Fibroblast of pulmonary artery (primary cell): ENCODE data around the gene PTBP2.
"Not testable (repeated sequence)": the region's sequence is repeated elsewhere in the genome, so short reads cannot be mapped to it uniquely, and the experiment has no call there.

Experiments
- DNase-seq: peaks from one replicate; pipeline ENCODE4 v3.0.0-alpha.2; 2010; ENCODE audit warnings: low read depth
- H3K4me3 ChIP-seq: replicated peaks from 2 replicates; pipeline ENCODE4 v1.5.1; 2011; ENCODE audit warnings: low read depth, mild to moderate bottlenecking, control low read depth, low read length, moderate library complexity
- CTCF ChIP-seq: IDR thresholded peaks from 2 replicates; pipeline ENCODE4 v1.5.1; 2011; ENCODE audit warnings: mild to moderate bottlenecking, control low read depth, low read length, inconsistent platforms; ENCODE audit errors: missing control alignments

PTBP2 gene

GRCh38 chr1:96749618-96750017 is 28.0 kb downstream of the PTBP2 start:
- no peak overlapping the region for H3K4me3 ChIP-seq
- DNase-seq = no peak
- no peak for TF ChIP-seq CTCF

- no peak for DNase-seq
- H3K4me3 ChIP-seq = no peak overlapping the region
- TF ChIP-seq CTCF = no peak
These were observed 30.8 kb downstream of the PTBP2 start for GRCh38 chr1:96752394-96752793.

GRCh38 chr1:96756789-96757188 is 35.2 kb downstream of the PTBP2 start:
- DNase-seq = peak; percentile 16
- TF ChIP-seq CTCF = no peak
- H3K4me3 ChIP-seq = no peak overlapping the region

- H3K4me3 ChIP-seq, DNase-seq: not testable (repeated sequence)
These were observed 41.0 kb downstream of the PTBP2 start for GRCh38 chr1:96762586-96762985.

- no peak for TF ChIP-seq CTCF
- no peak for DNase-seq
These were observed 41.9 kb downstream of the PTBP2 start for GRCh38 chr1:96763514-96763913.

GRCh38 chr1:96764469-96764868 is 42.9 kb downstream of the PTBP2 start:
- TF ChIP-seq CTCF = no peak
- no peak overlapping the region for H3K4me3 ChIP-seq
- DNase-seq = no peak

More at GRCh38 chr1:96763514-96763913, 41.9 kb downstream of the PTBP2 start:
- H3K4me3 ChIP-seq = no peak overlapping the region

- H3K4me3 ChIP-seq = no peak overlapping the region
- DNase-seq = no peak
- TF ChIP-seq CTCF = no peak
These were observed 50.3 kb downstream of the PTBP2 start for GRCh38 chr1:96771847-96772246.

GRCh38 chr1:96772349-96772748 is 50.8 kb downstream of the PTBP2 start:
- TF ChIP-seq CTCF = no peak
- no peak for DNase-seq
- no peak overlapping the region for H3K4me3 ChIP-seq
